B cell (primary cell): ENCODE results near the gene SPSB3. TPM values are rescaled to one million over a fixed set of nuclear protein-coding genes. Genes with fewer than 3 reads are reported as not detected.

Experiments used
- ATAC-seq: fragments of 200-7000 bp; cut with Tn5 transposase; one replicate; pipeline ENCODE4 v1.10.0; 2021; ENCODE audit warnings: low read depth, mild to moderate bottlenecking, moderate number of reproducible peaks, moderate library complexity
- CTCF ChIA-PET: fragments of 350-600 bp; sonication (Branson Sonifier 250); formaldehyde crosslinking; loops from one replicate; lab custom pipeline; 2021; ENCODE audit warnings: antibody characterized with exemption, inconsistent platforms; lab: Charles Lee
- POLR2A ChIA-PET: fragments of 350-600 bp; sonication (Branson Sonifier 250); formaldehyde crosslinking; loops from one replicate; lab custom pipeline; 2021; ENCODE audit warnings: antibody characterized with exemption; lab: Charles Lee
- DNase-seq: peaks from one replicate; pipeline ENCODE4 v3.0.0; 2013
- H2AFZ ChIP-seq: 2 replicates; pipeline ENCODE4 v1.6.1; 2012; ENCODE audit warnings: mild to moderate bottlenecking, low read depth, low read length; ENCODE audit not compliant: insufficient read depth, poor library complexity, severe bottlenecking
- H3K27ac ChIP-seq, 2 donors: 1 replicate in 1 of 2; 2 replicates in 1 of 2; pipeline ENCODE4 v1.5.1; 2012 to 2013; ENCODE audit warnings: low read length in 2 of 2, mild to moderate bottlenecking in 2 of 2, moderate library complexity in 1 of 2
- H3K27me3 ChIP-seq, 4 experiments: fragments of 200-600 bp in 1 of 4; sonication (generic) in 1 of 4; replicated peaks in 1 of 4; 1 replicate in 2 of 4; 2 replicates in 2 of 4; pipeline versions ENCODE4 v1.6.1 to v1.7.0; 2013 to 2016; ENCODE audit warnings: low read length in 3 of 4, mild to moderate bottlenecking in 2 of 4, mixed read lengths in 1 of 4, moderate library complexity in 1 of 4; ENCODE audit not compliant: insufficient read depth in 4 of 4, control insufficient read depth in 3 of 4; ENCODE audit errors: control extremely low read depth in 1 of 4
- H3K36me3 ChIP-seq, 2 experiments: replicated peaks in 1 of 2; 1 replicate in 1 of 2; 2 replicates in 1 of 2; pipeline versions ENCODE4 v1.6.1 to v1.7.1; 2013; ENCODE audit warnings: low read length in 1 of 2; ENCODE audit not compliant: insufficient read depth in 2 of 2, control insufficient read depth in 1 of 2; ENCODE audit errors: control extremely low read depth in 1 of 2, extremely low read depth in 1 of 2
- H3K4me1 ChIP-seq, 2 donors: fragments of 200-600 bp in 1 of 2; sonication (generic) in 1 of 2; 1 replicate in 1 of 2; 2 replicates in 1 of 2; pipeline versions ENCODE4 v1.5.1 to v1.6.1; 2013 to 2017; ENCODE audit warnings: low read length in 2 of 2; ENCODE audit not compliant: control insufficient read depth in 2 of 2, insufficient read depth in 2 of 2
- H3K4me2 ChIP-seq: replicated peaks from 2 replicates; pipeline ENCODE3; 2012; ENCODE audit warnings: mild to moderate bottlenecking, low read depth, low read length; ENCODE audit not compliant: poor library complexity, severe bottlenecking
- H3K4me3 ChIP-seq, 5 experiments: fragments of 200-600 bp in 1 of 5; sonication (generic) in 1 of 5; 1 replicate in 3 of 5; 2 replicates in 2 of 5; pipeline versions ENCODE4 v1.5.1 to v1.7.0; 2011 to 2016; ENCODE audit warnings: low read length in 4 of 5, mild to moderate bottlenecking in 4 of 5, low read depth in 2 of 5, control low read depth in 1 of 5, moderate library complexity in 1 of 5; ENCODE audit not compliant: insufficient read depth in 1 of 5; ENCODE audit errors: control extremely low read depth in 1 of 5, extremely low read depth in 1 of 5
- H3K79me2 ChIP-seq: fragments of 200-600 bp; sonication (generic); one replicate; pipeline ENCODE4 v1.6.0; 2016; ENCODE audit warnings: low read length; ENCODE audit not compliant: control insufficient read depth, insufficient read depth
- H3K9ac ChIP-seq: fragments of 200-600 bp; sonication (generic); 2 replicates; pipeline ENCODE4 v1.6.1; 2017; ENCODE audit warnings: mild to moderate bottlenecking, low read length, moderate library complexity
- H3K9me3 ChIP-seq, 3 donors: one replicate each; pipeline versions ENCODE4 v1.6.1 to v1.7.1; 2013; ENCODE audit warnings: low read length in 2 of 3; ENCODE audit not compliant: control insufficient read depth in 2 of 3, insufficient read depth in 1 of 3; ENCODE audit errors: control extremely low read depth in 1 of 3
- H4K20me1 ChIP-seq: 2 replicates; pipeline ENCODE4 v1.6.0; 2012; ENCODE audit warnings: mild to moderate bottlenecking, low read length; ENCODE audit not compliant: insufficient read depth, control insufficient read depth, poor library complexity, severe bottlenecking
- H3K27ac Mint-ChIP-seq: one replicate; pipeline ENCODE4 v1.8.0; 2021; ENCODE audit warnings: mixed read lengths
- H3K27me3 Mint-ChIP-seq: one replicate; pipeline ENCODE4 v1.8.0; 2021; ENCODE audit warnings: mixed read lengths
- H3K4me1 Mint-ChIP-seq: one replicate; pipeline ENCODE4 v1.8.0; 2021; ENCODE audit warnings: mixed read lengths
- H3K4me3 Mint-ChIP-seq: one replicate; pipeline ENCODE4 v1.8.0; 2021; ENCODE audit warnings: mixed read lengths
- H3K9me3 Mint-ChIP-seq: one replicate; pipeline ENCODE4 v1.8.0; 2022; ENCODE audit warnings: mixed read lengths; ENCODE audit not compliant: insufficient read depth
- CTCF ChIP-seq: fragments of 200-600 bp; IDR thresholded peaks from one replicate; pipeline ENCODE4 v1.8.0; 2022; ENCODE audit warnings: antibody characterized with exemption, mild to moderate bottlenecking
- EZH2 ChIP-seq: IDR thresholded peaks from 2 replicates; pipeline ENCODE4 v1.6.1; 2012; ENCODE audit warnings: borderline replicate concordance, low read depth, mild to moderate bottlenecking, moderate library complexity, low read length; ENCODE audit not compliant: insufficient read depth, poor library complexity, severe bottlenecking
- WGBS: methylation state at CpG from one replicate; pipeline ENCODE4 v1.1.5; 2013; ENCODE audit warnings: missing lambda C conversion rate; ENCODE audit not compliant: insufficient coverage; 5-methylcytosine and 5-hydroxymethylcytosine counted together
- intact Hi-C: fragments of 100-400 bp; cut with micrococcal nuclease; formaldehyde crosslinking; loops from one replicate; pipeline ENCODE4 v1.10.0; 2022
- polyA plus RNA-seq: library from polyadenylated mRNA; depleted of rRNA; stranded (reverse); fragments of >200 nt; gene quantifications from 2 replicates; pipeline ENCODE4 v1.2.3, GENCODE V29; 2012
- total RNA-seq, 2 donors: library from RNA; stranded (reverse); fragments of 120-200 nt in 1 of 2; gene quantifications; 1 replicate in 1 of 2; 2 replicates in 1 of 2; pipeline versions ENCODE4 v1.2.3 to v1.2.4, GENCODE V29; 2013 to 2022

The SPSB3 gene
- total and polyA plus RNA-seq, 2 donors (not counting 1 experiment from before 2014, with no cell fraction given) = 91.2 to 264 TPM

GRCh38 chr16:1773703-1774447 lies 8.5 kb downstream of the SPSB3 start:
- Mint-ChIP-seq H3K27ac (peak overlapping the region; percentile 97), H3K4me1 (peaks cover 27% of the 10 kb centered on the region), H3K4me3 (peak overlapping the region; percentile 95), H3K9me3 (no peaks in the 10 kb centered on the region), H3K27me3 (no peaks in the 10 kb centered on the region)
- POLR2A ChIA-PET = interaction anchor here (1.0 to 4.4 kb wide), 3 partner anchors 9 to 69 kb away, joined by 3 to 27 read pairs (median 3); partner anchors contain the start of genes NUBP2 and SPSB3
- DNase-seq (no peak), ATAC-seq (no peak)
- peak overlapping the region; percentile 22 to 90 for H3K27ac ChIP-seq
- peak overlapping the region; percentile 84 for H3K9ac ChIP-seq
- TF ChIP-seq CTCF (no peak), EZH2 (no peak)
- H3K4me2 ChIP-seq = peak overlapping the region; percentile 99
- peak overlapping the region; percentile 53 to 87 (median 82) for H3K4me3 ChIP-seq
- peaks cover 0 to 23% of the 10 kb centered on the region in 2 experiments for H3K36me3 ChIP-seq
- H3K4me1 ChIP-seq = peaks cover 22 to 41% of the 10 kb centered on the region in 2 donors
- no peaks in the 10 kb centered on the region for H3K9me3 ChIP-seq
- H4K20me1 ChIP-seq = peaks cover 67% of the 10 kb centered on the region
- H3K79me2 ChIP-seq = peaks cover 31% of the 10 kb centered on the region
- intact Hi-C loops = loop anchor here (1.0 to 5.0 kb wide), 5 partner anchors 8 to 362 kb away; partner anchors contain the start of genes FAHD1, HAGH, MAPK8IP3 and NUBP2
- WGBS = 10% methylated on average over 42 of the region's 45 CpGs
- no peaks in the 10 kb centered on the region for H3K27me3 ChIP-seq
- CTCF ChIA-PET = interaction anchor here (0.8 to 1.5 kb wide), 3 partner anchors 9 to 367 kb away, joined by 3 to 9 read pairs (median 3); partner anchors contain the start of genes NUBP2, RPS2 and SPSB3
- peak overlapping the region; percentile 81 for H2AFZ ChIP-seq
